HL-60 (cell line): ENCODE data around the gene TMEM40.
"Not testable (repeated sequence)": the region's sequence is repeated elsewhere in the genome, so short reads cannot be mapped to it uniquely, and the experiment has no call there.

ENCODE experiments used
- DNase-seq, 2 experiments: peaks; one replicate each; pipeline ENCODE4 v3.0.0-alpha.2; 2010 to 2020; ENCODE audit warnings: low read depth in 1 of 2, low spot score in 1 of 2
- H3K27ac ChIP-seq: fragments of 250-450 bp; sonication (Bioruptor Pico); replicated peaks from 2 replicates; pipeline ENCODE4 v1.5.1; 2020; ENCODE audit warnings: mild to moderate bottlenecking, moderate library complexity
- H3K27me3 ChIP-seq: fragments of 250-450 bp; sonication (Bioruptor Pico); 2 replicates; pipeline ENCODE4 v1.5.1; 2021; ENCODE audit warnings: mild to moderate bottlenecking, moderate library complexity; ENCODE audit not compliant: insufficient read depth, poor library complexity, severe bottlenecking
- H3K4me3 ChIP-seq: replicated peaks from 2 replicates; pipeline ENCODE4 v1.5.1; 2011; ENCODE audit warnings: mild to moderate bottlenecking, control low read depth, low read length; ENCODE audit not compliant: insufficient read depth
- GABPA ChIP-seq: IDR thresholded peaks from 2 replicates; pipeline ENCODE4 v1.6.1; 2012; ENCODE audit warnings: low read depth
- POLR2AphosphoS5 ChIP-seq: IDR thresholded peaks from 2 replicates; pipeline ENCODE4 v1.6.1; 2012; ENCODE audit warnings: low read depth
- SPI1 ChIP-seq: IDR thresholded peaks from 2 replicates; pipeline ENCODE4 v1.6.1; 2012; ENCODE audit warnings: low read depth, mild to moderate bottlenecking, borderline replicate concordance
- TF ChIP-seq, protein P1 (sequence below): IDR thresholded peaks from one replicate; pipeline ENCODE4 v1.5.1; 2011; ENCODE audit warnings: low read length, control low read depth, inconsistent platforms; ENCODE audit not compliant: insufficient read depth
- TF ChIP-seq, protein P2 (sequence below): IDR thresholded peaks from 2 replicates; pipeline ENCODE4 v1.6.1; 2012; ENCODE audit warnings: low read depth; ENCODE audit not compliant: insufficient replicate concordance

TMEM40 gene

DNA sequence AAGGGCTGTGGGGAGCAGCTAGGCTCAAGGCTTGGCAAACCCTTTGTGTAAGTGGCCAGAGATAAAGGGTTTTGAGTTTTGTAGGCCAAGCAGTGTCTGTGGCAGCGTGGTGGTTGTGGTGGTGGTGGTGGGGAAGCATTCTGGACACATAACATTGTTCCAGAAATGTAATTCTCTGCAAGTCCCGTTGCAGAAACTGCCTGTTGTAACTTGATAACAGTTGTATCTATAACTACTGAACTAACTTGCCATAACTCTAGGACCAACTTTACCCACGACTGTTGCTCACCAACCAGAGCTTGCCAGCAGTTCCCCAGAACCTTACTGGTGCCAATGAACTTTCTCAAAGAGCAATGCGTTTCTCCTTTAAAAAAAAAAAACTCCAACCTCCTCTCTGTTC, 18.1 kb upstream of the TMEM40 start:
- Histone ChIP-seq H3K27me3 (no peaks in the 10 kb centered on the region), H3K27ac (no peak overlapping the region), H3K4me3 (no peak overlapping the region)
- TF ChIP-seq, protein P1, sequence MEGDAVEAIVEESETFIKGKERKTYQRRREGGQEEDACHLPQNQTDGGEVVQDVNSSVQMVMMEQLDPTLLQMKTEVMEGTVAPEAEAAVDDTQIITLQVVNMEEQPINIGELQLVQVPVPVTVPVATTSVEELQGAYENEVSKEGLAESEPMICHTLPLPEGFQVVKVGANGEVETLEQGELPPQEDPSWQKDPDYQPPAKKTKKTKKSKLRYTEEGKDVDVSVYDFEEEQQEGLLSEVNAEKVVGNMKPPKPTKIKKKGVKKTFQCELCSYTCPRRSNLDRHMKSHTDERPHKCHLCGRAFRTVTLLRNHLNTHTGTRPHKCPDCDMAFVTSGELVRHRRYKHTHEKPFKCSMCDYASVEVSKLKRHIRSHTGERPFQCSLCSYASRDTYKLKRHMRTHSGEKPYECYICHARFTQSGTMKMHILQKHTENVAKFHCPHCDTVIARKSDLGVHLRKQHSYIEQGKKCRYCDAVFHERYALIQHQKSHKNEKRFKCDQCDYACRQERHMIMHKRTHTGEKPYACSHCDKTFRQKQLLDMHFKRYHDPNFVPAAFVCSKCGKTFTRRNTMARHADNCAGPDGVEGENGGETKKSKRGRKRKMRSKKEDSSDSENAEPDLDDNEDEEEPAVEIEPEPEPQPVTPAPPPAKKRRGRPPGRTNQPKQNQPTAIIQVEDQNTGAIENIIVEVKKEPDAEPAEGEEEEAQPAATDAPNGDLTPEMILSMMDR: no peak
- DNase-seq: no peak

DNA sequence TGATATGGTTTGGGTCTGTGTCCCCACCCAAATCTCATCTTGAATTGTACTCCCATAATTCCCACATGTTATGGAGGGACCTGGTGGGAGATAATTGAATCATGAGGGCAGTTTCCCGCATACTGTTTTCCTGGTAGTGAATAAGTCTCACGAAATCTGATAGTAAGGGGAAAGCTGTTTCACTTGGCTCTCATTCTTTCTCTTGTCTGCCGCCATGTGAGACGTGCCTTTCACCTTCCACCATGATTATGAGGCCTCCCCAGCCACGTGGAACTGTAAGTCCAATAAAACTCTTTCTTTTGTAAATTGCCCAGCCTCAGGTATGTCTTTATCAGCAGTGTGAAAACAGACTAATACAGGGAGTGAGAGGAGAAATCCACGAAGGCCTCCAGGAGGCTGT, 16.9 kb upstream of the TMEM40 start:
- not testable (repeated sequence) for H3K4me3 ChIP-seq, H3K27ac ChIP-seq, DNase-seq, H3K27me3 ChIP-seq

DNA sequence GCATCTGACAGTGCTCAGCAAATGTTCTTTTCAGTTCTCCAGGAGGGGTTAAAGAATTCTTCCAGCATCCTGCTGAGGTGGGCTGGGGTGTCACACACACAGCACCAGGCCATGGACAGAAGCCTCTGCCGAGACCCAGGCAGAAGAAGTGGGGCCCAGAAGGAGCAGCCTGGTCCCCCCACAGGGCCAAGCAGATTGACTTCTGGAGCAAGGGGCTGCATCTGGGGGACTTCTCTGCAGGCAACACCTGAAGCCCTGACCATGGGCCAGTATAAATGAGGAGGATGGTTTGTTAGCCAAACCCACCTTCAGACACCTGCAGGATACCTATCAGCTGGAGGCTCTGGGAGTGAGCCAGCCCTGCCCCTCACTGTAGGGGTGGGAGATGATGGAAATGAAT, 16.2 kb upstream of the TMEM40 start:
- DNase-seq: no peak
- H3K27me3 ChIP-seq: no peaks in the 10 kb centered on the region
- no peak overlapping the region for H3K4me3 ChIP-seq
- H3K27ac ChIP-seq: no peak overlapping the region
- TF ChIP-seq SPI1 (no peak), POLR2AphosphoS5 (no peak), GABPA (no peak)
- TF ChIP-seq, protein P1: no peak
- TF ChIP-seq, protein P2, sequence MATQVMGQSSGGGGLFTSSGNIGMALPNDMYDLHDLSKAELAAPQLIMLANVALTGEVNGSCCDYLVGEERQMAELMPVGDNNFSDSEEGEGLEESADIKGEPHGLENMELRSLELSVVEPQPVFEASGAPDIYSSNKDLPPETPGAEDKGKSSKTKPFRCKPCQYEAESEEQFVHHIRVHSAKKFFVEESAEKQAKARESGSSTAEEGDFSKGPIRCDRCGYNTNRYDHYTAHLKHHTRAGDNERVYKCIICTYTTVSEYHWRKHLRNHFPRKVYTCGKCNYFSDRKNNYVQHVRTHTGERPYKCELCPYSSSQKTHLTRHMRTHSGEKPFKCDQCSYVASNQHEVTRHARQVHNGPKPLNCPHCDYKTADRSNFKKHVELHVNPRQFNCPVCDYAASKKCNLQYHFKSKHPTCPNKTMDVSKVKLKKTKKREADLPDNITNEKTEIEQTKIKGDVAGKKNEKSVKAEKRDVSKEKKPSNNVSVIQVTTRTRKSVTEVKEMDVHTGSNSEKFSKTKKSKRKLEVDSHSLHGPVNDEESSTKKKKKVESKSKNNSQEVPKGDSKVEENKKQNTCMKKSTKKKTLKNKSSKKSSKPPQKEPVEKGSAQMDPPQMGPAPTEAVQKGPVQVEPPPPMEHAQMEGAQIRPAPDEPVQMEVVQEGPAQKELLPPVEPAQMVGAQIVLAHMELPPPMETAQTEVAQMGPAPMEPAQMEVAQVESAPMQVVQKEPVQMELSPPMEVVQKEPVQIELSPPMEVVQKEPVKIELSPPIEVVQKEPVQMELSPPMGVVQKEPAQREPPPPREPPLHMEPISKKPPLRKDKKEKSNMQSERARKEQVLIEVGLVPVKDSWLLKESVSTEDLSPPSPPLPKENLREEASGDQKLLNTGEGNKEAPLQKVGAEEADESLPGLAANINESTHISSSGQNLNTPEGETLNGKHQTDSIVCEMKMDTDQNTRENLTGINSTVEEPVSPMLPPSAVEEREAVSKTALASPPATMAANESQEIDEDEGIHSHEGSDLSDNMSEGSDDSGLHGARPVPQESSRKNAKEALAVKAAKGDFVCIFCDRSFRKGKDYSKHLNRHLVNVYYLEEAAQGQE: no peak

DNA sequence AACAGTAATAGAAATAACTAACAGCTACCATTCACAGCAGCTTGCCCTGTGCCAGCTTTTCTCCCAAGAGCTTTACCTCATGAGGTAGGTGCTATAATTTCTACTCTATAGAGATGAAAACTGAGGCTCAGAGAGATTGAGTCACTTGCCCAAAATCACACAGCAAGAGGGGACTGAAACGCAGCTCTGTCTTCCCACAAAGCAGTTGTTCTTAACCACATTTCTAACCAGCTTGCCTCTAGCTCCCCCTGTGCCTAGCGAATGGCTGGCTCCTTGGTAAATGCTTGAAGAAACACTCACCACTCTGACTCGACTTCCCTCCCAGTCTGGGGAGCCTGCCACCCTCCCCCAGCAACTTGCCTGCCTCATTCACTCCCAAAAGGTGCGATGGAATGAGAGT, 15.6 kb upstream of the TMEM40 start:
- DNase-seq: no peak
- TF ChIP-seq SPI1: no peak
- TF ChIP-seq GABPA: no peak
- TF ChIP-seq POLR2AphosphoS5: no peak
- TF ChIP-seq, protein P2: no peak
- TF ChIP-seq, protein P1: no peak
- H3K27ac ChIP-seq: no peak overlapping the region
- H3K27me3 ChIP-seq: no peaks in the 10 kb centered on the region
- H3K4me3 ChIP-seq: no peak overlapping the region
